Measurements from ENCODE around the gene CDK17.
"Not testable (repeated sequence)": the region's sequence is repeated elsewhere in the genome, so short reads cannot be mapped to it uniquely, and the experiment has no call there.

The CDK17 gene

DNA sequence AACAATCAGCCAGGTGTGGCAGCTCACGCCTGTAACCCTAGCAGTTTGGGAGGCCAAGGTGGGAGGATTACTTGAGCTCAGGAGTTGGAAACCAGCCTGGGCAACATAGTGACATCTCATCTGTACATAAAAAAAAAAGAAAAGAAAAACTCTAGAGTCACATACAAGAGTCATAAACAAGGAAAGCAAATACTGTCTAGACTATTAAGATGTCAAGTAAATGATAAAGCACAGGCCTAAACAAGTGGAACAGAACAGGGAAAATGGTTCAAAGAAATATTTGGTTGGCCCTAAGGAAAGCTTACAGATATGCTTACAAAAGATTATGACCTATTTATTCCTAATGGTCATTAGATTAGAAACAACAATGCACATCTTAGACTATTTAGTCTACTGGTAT is 12.3 kb downstream of the CDK17 start:
- H3K4me3 ChIP-seq (ENCODE audit: control insufficient read depth, low read depth, low read length): no peak overlapping the region
- TF ChIP-seq CTCF (conservative IDR thresholded peaks at IDR 0.05; ENCODE audit: control insufficient read depth, insufficient read depth, low read depth, low read length): no peak
- DNase-seq (ENCODE audit: low read depth): no peak

GRCh38 chr12:96386794-96387193 is 13.4 kb downstream of the CDK17 start:
- DNase-seq (ENCODE audit: low read depth): no peak
- H3K4me3 ChIP-seq (ENCODE audit: control insufficient read depth, low read depth, low read length): no peak overlapping the region
- TF ChIP-seq CTCF (conservative IDR thresholded peaks at IDR 0.05; ENCODE audit: control insufficient read depth, insufficient read depth, low read depth, low read length): no peak

- no peak for TF ChIP-seq CTCF (conservative IDR thresholded peaks at IDR 0.05; ENCODE audit: control insufficient read depth, insufficient read depth, low read depth, low read length)
- no peak overlapping the region for H3K4me3 ChIP-seq (ENCODE audit: control insufficient read depth, low read depth, low read length)
- DNase-seq (ENCODE audit: low read depth): peak; percentile 72
These were observed 16.2 kb downstream of the CDK17 start for GRCh38 chr12:96383991-96384390.

GRCh38 chr12:96383371-96383770 is 16.9 kb downstream of the CDK17 start:
- no peak for DNase-seq (ENCODE audit: low read depth)
- H3K4me3 ChIP-seq (ENCODE audit: control insufficient read depth, low read depth, low read length): no peak overlapping the region
- TF ChIP-seq CTCF (conservative IDR thresholded peaks at IDR 0.05; ENCODE audit: control insufficient read depth, insufficient read depth, low read depth, low read length): no peak

- not testable (repeated sequence) for H3K4me3 ChIP-seq (ENCODE audit: control insufficient read depth, low read depth, low read length); DNase-seq (ENCODE audit: low read depth)
These were observed 20.5 kb downstream of the CDK17 start for GRCh38 chr12:96379743-96380142.

- DNase-seq (ENCODE audit: low read depth): no peak
- TF ChIP-seq CTCF (conservative IDR thresholded peaks at IDR 0.05; ENCODE audit: control insufficient read depth, insufficient read depth, low read depth, low read length): no peak
- H3K4me3 ChIP-seq (ENCODE audit: control insufficient read depth, low read depth, low read length): no peak overlapping the region
These were observed 21.9 kb downstream of the CDK17 start for GRCh38 chr12:96378319-96378718.

- DNase-seq (ENCODE audit: low read depth): no peak
- no peak for TF ChIP-seq CTCF (conservative IDR thresholded peaks at IDR 0.05; ENCODE audit: control insufficient read depth, insufficient read depth, low read depth, low read length)
- no peak overlapping the region for H3K4me3 ChIP-seq (ENCODE audit: control insufficient read depth, low read depth, low read length)
These were observed 23.4 kb downstream of the CDK17 start for GRCh38 chr12:96376865-96377264.
